HG02840 (cell line): ENCODE measurements around the gene OXT.
"Not testable (repeated sequence)": the region's sequence is repeated elsewhere in the genome, so short reads cannot be mapped to it uniquely, and the experiment has no call there.

Experiments used
- ATAC-seq: cut with Tn5 transposase; IDR thresholded peaks from one replicate; pipeline ENCODE4 v1.9.1; 2021; ENCODE audit warnings: mild to moderate bottlenecking, moderate library complexity, moderate number of reproducible peaks; ENCODE audit not compliant: unreplicated experiment, low FRiP score

OXT gene

GRCh38 chr20:3106658-3107463 lies 35.4 kb downstream of the OXT start:
- ATAC-seq: no peak

- no peak for ATAC-seq
These were observed 36.1 kb downstream of the OXT start for GRCh38 chr20:3107464-3108025.

DNA sequence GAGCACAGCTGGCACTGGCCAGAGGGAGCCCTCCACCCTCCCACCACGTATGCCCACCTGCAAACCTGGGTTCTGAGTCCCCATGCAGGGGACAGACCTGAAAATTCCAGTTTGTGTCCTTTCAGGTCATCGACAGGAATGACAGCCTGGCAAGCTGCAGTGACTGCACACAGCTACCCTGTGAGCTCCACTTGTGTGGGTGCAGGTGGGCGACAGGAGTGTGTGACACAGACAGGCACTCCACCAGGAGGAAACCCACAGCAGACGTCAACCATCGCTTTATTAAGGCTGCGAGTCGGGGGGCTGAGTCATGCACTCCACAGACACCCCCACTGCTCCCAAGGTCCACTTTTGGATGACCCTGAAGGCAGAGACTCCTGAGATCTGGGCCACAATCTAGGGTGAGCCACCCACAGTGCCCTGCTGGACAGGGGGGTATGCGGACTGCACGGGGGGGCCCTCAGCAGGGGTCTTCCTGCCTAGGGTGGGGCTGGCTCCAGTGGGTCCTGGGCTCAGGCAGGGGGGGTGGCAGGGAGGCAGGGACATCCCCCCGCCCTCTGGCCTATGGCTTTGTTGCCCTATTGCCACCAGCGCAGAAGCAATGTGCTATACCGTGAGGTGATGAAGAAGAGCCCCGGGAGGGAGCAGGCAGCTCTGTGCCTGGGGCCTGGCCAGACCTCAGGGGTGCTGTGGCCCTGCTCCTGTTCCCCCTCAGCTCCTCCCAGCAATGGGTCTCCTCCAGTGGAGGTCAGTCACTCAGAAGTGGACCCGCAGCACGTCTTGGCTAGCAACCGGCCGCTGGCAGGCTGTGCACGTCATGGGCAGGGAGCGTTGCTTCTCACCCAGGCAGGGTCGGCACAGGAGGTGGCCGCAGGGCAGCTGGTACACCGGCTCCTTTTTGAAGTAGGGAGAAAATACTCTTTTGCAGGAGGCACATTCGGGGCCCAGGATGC lies 38.2 kb downstream of the OXT start:
- no peak for ATAC-seq

DNA sequence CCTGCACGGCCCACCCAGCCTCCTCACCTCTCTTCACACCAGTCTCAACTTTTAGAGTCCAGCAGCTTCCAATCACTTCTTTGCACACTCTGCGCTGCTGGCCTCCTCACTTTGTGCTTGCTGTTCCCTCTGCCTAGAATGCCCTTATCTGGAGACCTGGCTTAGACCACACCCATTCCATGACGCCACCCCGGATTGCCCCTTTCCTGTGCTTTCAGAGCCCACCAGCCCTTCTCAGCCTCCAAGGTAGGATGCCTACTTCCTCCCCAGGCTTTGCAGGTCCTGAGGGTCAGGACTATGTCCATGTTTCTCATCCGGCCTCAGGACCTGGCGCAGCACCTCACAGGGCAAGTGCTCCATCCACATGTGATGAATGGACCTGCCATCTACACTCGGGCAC lies 40.1 kb downstream of the OXT start:
- ATAC-seq: no peak

- no peak for ATAC-seq
These were observed 40.6 kb downstream of the OXT start for GRCh38 chr20:3111995-3112394.

- no peak for ATAC-seq
These were observed 44.0 kb downstream of the OXT start for GRCh38 chr20:3115190-3116107.

- no peak for ATAC-seq
These were observed 44.9 kb downstream of the OXT start for GRCh38 chr20:3116341-3116740.

GRCh38 chr20:3117839-3118379 lies 46.5 kb downstream of the OXT start:
- ATAC-seq: not testable (repeated sequence)

DNA sequence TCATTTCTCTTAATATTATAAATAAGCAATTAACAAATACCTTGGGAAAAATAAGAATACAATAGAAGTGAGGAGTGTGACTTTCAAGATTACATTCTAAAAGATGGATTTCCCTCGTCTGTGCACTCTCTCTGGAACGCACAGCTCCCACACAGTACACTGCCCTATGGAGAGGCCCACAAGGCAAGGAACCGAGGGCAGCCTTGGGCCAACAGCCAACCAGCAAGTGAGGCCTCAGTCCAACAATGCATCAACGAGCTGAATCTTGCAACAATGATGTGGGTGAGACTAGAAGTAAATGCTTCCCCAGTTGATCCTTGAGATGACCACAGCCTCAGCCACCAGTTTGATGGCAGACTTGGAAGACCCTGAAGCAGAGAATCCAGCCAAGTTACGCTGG lies 47.6 kb downstream of the OXT start:
- ATAC-seq: no peak

DNA sequence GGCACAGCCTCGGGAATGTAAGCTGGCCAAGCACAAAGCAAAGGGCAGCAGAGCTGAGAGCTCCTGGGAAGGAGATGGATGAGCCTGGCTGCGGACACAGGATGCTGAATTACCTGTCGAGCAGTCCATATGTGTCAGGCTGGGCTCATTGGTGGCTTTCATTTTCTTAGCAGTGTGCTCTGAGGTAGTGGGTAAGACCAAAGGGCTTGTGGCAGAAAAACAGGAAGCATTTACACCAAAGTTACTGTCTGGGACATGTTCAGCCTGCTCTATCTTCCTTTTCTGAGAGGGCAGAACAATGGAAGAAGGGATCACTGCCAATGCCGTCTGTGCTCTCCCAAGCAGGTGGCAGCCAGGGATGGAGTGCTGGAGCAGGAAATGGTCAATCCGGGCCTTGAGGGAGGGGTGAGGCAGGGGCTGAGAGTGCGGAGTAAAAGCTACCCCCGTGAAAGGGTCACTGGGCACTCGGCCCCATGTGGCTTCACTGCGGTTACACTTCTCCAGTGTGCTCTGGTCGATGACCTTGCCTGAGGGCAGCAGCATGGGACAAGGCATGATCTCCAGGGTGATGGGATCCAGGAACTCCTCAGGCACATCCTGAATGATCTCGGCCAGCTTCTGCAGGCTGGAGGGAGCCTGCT lies 50.0 kb downstream of the OXT start:
- ATAC-seq: no peak
